Measurements from ENCODE around the gene NR6A1.

The NR6A1 gene

DNA sequence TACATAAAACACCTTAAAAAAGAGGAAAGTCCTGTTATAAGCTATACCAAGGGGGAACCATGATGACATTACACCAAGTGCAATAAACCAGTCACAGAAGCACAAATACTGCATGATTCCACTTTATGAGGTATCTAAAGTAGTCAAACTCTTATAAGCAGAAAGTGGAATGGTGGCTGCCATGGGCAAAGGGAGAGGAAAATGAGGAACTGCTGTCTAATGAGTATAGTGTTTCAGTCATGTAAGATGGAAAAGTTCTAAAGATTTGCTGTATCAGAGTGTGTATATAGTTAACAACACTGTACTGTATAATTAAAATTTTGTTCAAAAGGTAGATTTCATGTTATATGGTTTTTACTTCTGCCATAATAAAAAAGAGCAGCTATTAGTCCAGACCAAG, 229.3 kb downstream of the NR6A1 start:
- no peak overlapping the region for H3K27ac ChIP-seq (ENCODE audit: low read depth, low read length)
- no peaks in the 10 kb centered on the region for H3K9me3 ChIP-seq (ENCODE audit: control insufficient read depth, insufficient read depth, low read length)
- no peak overlapping the region for H3K4me3 ChIP-seq (ENCODE audit: low read depth, low read length)
- H3K4me1 ChIP-seq (ENCODE audit: control insufficient read depth, insufficient read depth, low read length) = peaks cover 5% of the 10 kb centered on the region; the same call in 1 of the 2 replicates
- no peak overlapping the region for H3K9ac ChIP-seq (ENCODE audit: low read depth, low read length)
- no peaks in the 10 kb centered on the region for H3K27me3 ChIP-seq (ENCODE audit: control insufficient read depth, insufficient read depth, low read length)
- peaks cover 35% of the 10 kb centered on the region for H3K36me3 ChIP-seq (ENCODE audit: control insufficient read depth, insufficient read depth, low read length)

- no peaks in the 10 kb centered on the region for H3K4me1 ChIP-seq (ENCODE audit: control insufficient read depth, insufficient read depth, low read length)
- H3K36me3 ChIP-seq (ENCODE audit: control insufficient read depth, insufficient read depth, low read length) = peaks cover 38% of the 10 kb centered on the region
- no peak overlapping the region for H3K9ac ChIP-seq (ENCODE audit: low read depth, low read length)
Measured at GRCh38 chr9:124537926-124538325, 233.2 kb downstream of the NR6A1 start.

DNA sequence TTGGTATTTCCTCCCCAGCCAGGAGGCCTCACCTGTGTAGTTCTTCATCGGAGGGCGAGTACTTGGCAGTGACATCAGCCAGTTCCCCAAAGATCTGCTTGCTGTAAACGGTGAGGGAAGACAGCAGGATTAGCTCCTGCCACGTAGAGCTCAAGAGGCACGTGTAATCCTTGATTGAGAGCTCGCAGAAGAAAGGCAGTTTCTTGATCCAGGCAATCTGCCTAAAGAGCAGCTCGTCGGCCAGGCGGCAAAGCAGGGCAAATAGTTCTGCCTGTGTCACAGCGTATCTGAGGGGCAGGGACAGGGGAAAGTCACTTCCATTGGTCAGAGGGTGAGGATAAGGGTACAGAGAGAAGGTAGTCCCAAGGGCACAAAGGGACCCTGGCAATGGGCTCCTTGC, 235.3 kb downstream of the NR6A1 start:
- Histone ChIP-seq H3K27me3 (ENCODE audit: control insufficient read depth, insufficient read depth, low read length) (no peaks in the 10 kb centered on the region), H3K4me1 (ENCODE audit: control insufficient read depth, insufficient read depth, low read length) (no peaks in the 10 kb centered on the region), H3K9me3 (ENCODE audit: control insufficient read depth, insufficient read depth, low read length) (no peaks in the 10 kb centered on the region), H3K36me3 (ENCODE audit: control insufficient read depth, insufficient read depth, low read length) (peaks cover 49% of the 10 kb centered on the region), H3K9ac (ENCODE audit: low read depth, low read length) (no peak overlapping the region), H3K27ac (ENCODE audit: low read depth, low read length) (no peak overlapping the region), H3K4me3 (ENCODE audit: low read depth, low read length) (no peak overlapping the region)

More at GRCh38 chr9:124537926-124538325, 233.2 kb downstream of the NR6A1 start:
- Histone ChIP-seq H3K27me3 (ENCODE audit: control insufficient read depth, insufficient read depth, low read length) (no peaks in the 10 kb centered on the region), H3K27ac (ENCODE audit: low read depth, low read length) (no peak overlapping the region), H3K9me3 (ENCODE audit: control insufficient read depth, insufficient read depth, low read length) (no peaks in the 10 kb centered on the region), H3K4me3 (ENCODE audit: low read depth, low read length) (no peak overlapping the region)

DNA sequence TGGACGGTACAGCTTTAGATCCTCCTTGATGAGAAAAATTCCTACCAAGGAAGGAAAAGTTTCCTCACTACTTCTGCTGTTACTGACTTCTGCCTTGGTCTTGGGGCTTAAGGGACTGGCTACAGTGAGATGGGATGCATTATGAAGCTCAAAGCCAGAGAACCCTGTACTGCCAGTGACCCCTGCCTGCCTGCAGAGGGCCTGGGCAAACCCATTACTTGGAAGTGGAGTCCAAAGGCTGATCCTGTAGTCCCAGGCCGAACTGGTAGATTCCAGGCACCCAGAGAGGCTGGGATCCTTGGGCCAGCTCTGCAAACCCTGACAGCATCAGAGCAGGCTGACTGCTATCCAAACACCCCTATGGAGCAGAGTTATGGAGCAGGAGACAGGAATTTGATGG, 238.2 kb downstream of the NR6A1 start:
- no peaks in the 10 kb centered on the region for H3K4me1 ChIP-seq (ENCODE audit: control insufficient read depth, insufficient read depth, low read length)
- H3K36me3 ChIP-seq (ENCODE audit: control insufficient read depth, insufficient read depth, low read length) = peaks cover 29% of the 10 kb centered on the region
- no peaks in the 10 kb centered on the region for H3K27me3 ChIP-seq (ENCODE audit: control insufficient read depth, insufficient read depth, low read length)
- no peaks in the 10 kb centered on the region for H3K9me3 ChIP-seq (ENCODE audit: control insufficient read depth, insufficient read depth, low read length)
- no peak overlapping the region for H3K4me3 ChIP-seq (ENCODE audit: low read depth, low read length)
- no peak overlapping the region for H3K9ac ChIP-seq (ENCODE audit: low read depth, low read length)
- no peak overlapping the region for H3K27ac ChIP-seq (ENCODE audit: low read depth, low read length)

GRCh38 chr9:124531115-124531514, 240.0 kb downstream of the NR6A1 start:
- no peaks in the 10 kb centered on the region for H3K9me3 ChIP-seq (ENCODE audit: control insufficient read depth, insufficient read depth, low read length)
- H3K4me3 ChIP-seq (ENCODE audit: low read depth, low read length) = no peak overlapping the region
- peaks cover 37% of the 10 kb centered on the region for H3K36me3 ChIP-seq (ENCODE audit: control insufficient read depth, insufficient read depth, low read length)
- H3K9ac ChIP-seq (ENCODE audit: low read depth, low read length) = no peak overlapping the region
- H3K27me3 ChIP-seq (ENCODE audit: control insufficient read depth, insufficient read depth, low read length) = no peaks in the 10 kb centered on the region
- no peaks in the 10 kb centered on the region for H3K4me1 ChIP-seq (ENCODE audit: control insufficient read depth, insufficient read depth, low read length)
- no peak overlapping the region for H3K27ac ChIP-seq (ENCODE audit: low read depth, low read length)

- peaks cover 35% of the 10 kb centered on the region for H3K36me3 ChIP-seq (ENCODE audit: control insufficient read depth, insufficient read depth, low read length)
- H3K4me1 ChIP-seq (ENCODE audit: control insufficient read depth, insufficient read depth, low read length) = no peaks in the 10 kb centered on the region
- no peaks in the 10 kb centered on the region for H3K9me3 ChIP-seq (ENCODE audit: control insufficient read depth, insufficient read depth, low read length)
- no peaks in the 10 kb centered on the region for H3K27me3 ChIP-seq (ENCODE audit: control insufficient read depth, insufficient read depth, low read length)
- H3K9ac ChIP-seq (ENCODE audit: low read depth, low read length) = no peak overlapping the region
- H3K4me3 ChIP-seq (ENCODE audit: low read depth, low read length) = no peak overlapping the region
- H3K27ac ChIP-seq (ENCODE audit: low read depth, low read length) = no peak overlapping the region
Measured at GRCh38 chr9:124530246-124530645, 240.9 kb downstream of the NR6A1 start.

DNA sequence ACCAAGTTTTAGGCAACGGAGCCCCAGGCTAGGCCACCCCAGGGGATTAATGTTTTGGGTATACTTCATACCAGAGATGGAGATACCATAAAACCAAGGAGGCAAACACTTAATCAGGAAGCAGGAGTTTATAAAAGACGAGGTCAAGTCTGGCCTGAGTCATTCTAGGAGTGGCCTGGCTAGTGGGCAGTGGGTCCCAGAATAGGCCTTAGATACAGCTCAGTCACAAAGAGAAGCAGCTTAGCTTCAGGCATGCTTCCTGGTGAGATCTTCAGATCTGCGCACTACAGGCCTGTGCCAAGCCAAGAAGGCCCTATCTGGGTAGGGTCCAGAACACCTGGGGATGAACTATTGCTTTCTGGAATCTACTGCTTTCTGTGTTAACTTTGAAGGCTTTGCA, 243.3 kb downstream of the NR6A1 start:
- peaks cover 38% of the 10 kb centered on the region for H3K36me3 ChIP-seq (ENCODE audit: control insufficient read depth, insufficient read depth, low read length)

GRCh38 chr9:124526174-124526573, 244.9 kb downstream of the NR6A1 start:
- no peak overlapping the region for H3K4me3 ChIP-seq (ENCODE audit: low read depth, low read length)
- no peaks in the 10 kb centered on the region for H3K27me3 ChIP-seq (ENCODE audit: control insufficient read depth, insufficient read depth, low read length)
- H3K9ac ChIP-seq (ENCODE audit: low read depth, low read length) = no peak overlapping the region
- H3K27ac ChIP-seq (ENCODE audit: low read depth, low read length) = no peak overlapping the region
- peaks cover 34% of the 10 kb centered on the region for H3K36me3 ChIP-seq (ENCODE audit: control insufficient read depth, insufficient read depth, low read length)
- H3K4me1 ChIP-seq (ENCODE audit: control insufficient read depth, insufficient read depth, low read length) = no peaks in the 10 kb centered on the region; the same call in 1 of the 2 replicates
- H3K9me3 ChIP-seq (ENCODE audit: control insufficient read depth, insufficient read depth, low read length) = no peaks in the 10 kb centered on the region

More for the DNA sequence above, 243.3 kb downstream of the NR6A1 start:
- H3K27me3 ChIP-seq (ENCODE audit: control insufficient read depth, insufficient read depth, low read length) = no peaks in the 10 kb centered on the region
- H3K9ac ChIP-seq (ENCODE audit: low read depth, low read length) = no peak overlapping the region
- no peak overlapping the region for H3K4me3 ChIP-seq (ENCODE audit: low read depth, low read length)
- no peaks in the 10 kb centered on the region for H3K9me3 ChIP-seq (ENCODE audit: control insufficient read depth, insufficient read depth, low read length)
- H3K4me1 ChIP-seq (ENCODE audit: control insufficient read depth, insufficient read depth, low read length) = no peaks in the 10 kb centered on the region
- H3K27ac ChIP-seq (ENCODE audit: low read depth, low read length) = no peak overlapping the region

GRCh38 chr9:124522121-124523098, 248.7 kb downstream of the NR6A1 start:
- no peaks in the 10 kb centered on the region; the same call in 1 of the 2 replicates for H3K4me1 ChIP-seq (ENCODE audit: control insufficient read depth, insufficient read depth, low read length)
- no peak overlapping the region for H3K4me3 ChIP-seq (ENCODE audit: low read depth, low read length)
- H3K27ac ChIP-seq (ENCODE audit: low read depth, low read length) = no peak overlapping the region

GRCh38 chr9:124521142-124521541, 250.0 kb downstream of the NR6A1 start:
- Histone ChIP-seq H3K9ac (ENCODE audit: low read depth, low read length) (no peak overlapping the region), H3K9me3 (ENCODE audit: control insufficient read depth, insufficient read depth, low read length) (no peaks in the 10 kb centered on the region), H3K27me3 (ENCODE audit: control insufficient read depth, insufficient read depth, low read length) (no peaks in the 10 kb centered on the region), H3K4me1 (ENCODE audit: control insufficient read depth, insufficient read depth, low read length) (no peaks in the 10 kb centered on the region; the same call in 1 of the 2 replicates), H3K27ac (ENCODE audit: low read depth, low read length) (no peak overlapping the region), H3K4me3 (ENCODE audit: low read depth, low read length) (no peak overlapping the region), H3K36me3 (ENCODE audit: control insufficient read depth, insufficient read depth, low read length) (peaks cover 28% of the 10 kb centered on the region)

More at GRCh38 chr9:124522121-124523098, 248.7 kb downstream of the NR6A1 start:
- Histone ChIP-seq H3K27me3 (ENCODE audit: control insufficient read depth, insufficient read depth, low read length) (no peaks in the 10 kb centered on the region), H3K9me3 (ENCODE audit: control insufficient read depth, insufficient read depth, low read length) (no peaks in the 10 kb centered on the region), H3K9ac (ENCODE audit: low read depth, low read length) (no peak overlapping the region), H3K36me3 (ENCODE audit: control insufficient read depth, insufficient read depth, low read length) (peaks cover 41% of the 10 kb centered on the region)

- Histone ChIP-seq H3K4me1 (ENCODE audit: control insufficient read depth, insufficient read depth, low read length) (no peaks in the 10 kb centered on the region; the same call in 1 of the 2 replicates), H3K27ac (ENCODE audit: low read depth, low read length) (no peak overlapping the region), H3K36me3 (ENCODE audit: control insufficient read depth, insufficient read depth, low read length) (peaks cover 23% of the 10 kb centered on the region; the same call in 1 of the 2 replicates), H3K9me3 (ENCODE audit: control insufficient read depth, insufficient read depth, low read length) (no peaks in the 10 kb centered on the region), H3K4me3 (ENCODE audit: low read depth, low read length) (no peak overlapping the region), H3K27me3 (ENCODE audit: control insufficient read depth, insufficient read depth, low read length) (no peaks in the 10 kb centered on the region), H3K9ac (ENCODE audit: low read depth, low read length) (no peak overlapping the region)
Measured at GRCh38 chr9:124520206-124520596, 250.9 kb downstream of the NR6A1 start.

All from HUES48 (cell line).